A673 (cell line): Measurements from ENCODE around the gene LCP2. TPM values are rescaled to one million over a fixed set of nuclear protein-coding genes. Genes with fewer than 3 reads are reported as not detected.

Experiments
- BruUV-seq: library from RNA; stranded (reverse); fragments of 400-500 nt; replicated peaks from 2 replicates; lab custom pipeline; 2021; lab: Mats Ljungman, UMichigan
- CTCF ChIA-PET: fragments of 300-600 bp; sonication (Branson Sonifier 250); formaldehyde crosslinking; loops from one replicate; lab custom pipeline; 2022; ENCODE audit warnings: antibody characterized with exemption; lab: Charles Lee
- POLR2A ChIA-PET: fragments of 300-600 bp; sonication (Branson Sonifier 250); formaldehyde crosslinking; loops from one replicate; lab custom pipeline; 2022; ENCODE audit warnings: antibody characterized with exemption; ENCODE audit not compliant: low non-redundant PET; lab: Charles Lee
- DNase-seq: peaks from one replicate; pipeline ENCODE4 v3.0.0-alpha.2; 2015; ENCODE audit warnings: low spot score
- H3K27ac ChIP-seq: fragments of 200-600 bp; sonication (generic); 2 replicates; pipeline ENCODE4 v1.5.1; 2016; ENCODE audit warnings: mixed run types, low read depth, mild to moderate bottlenecking, mixed read lengths, antibody characterized with exemption, low read length; ENCODE audit not compliant: poor library complexity, severe bottlenecking
- H3K27me3 ChIP-seq: fragments of 200-600 bp; sonication (generic); replicated peaks from 2 replicates; pipeline ENCODE4 v1.6.1; 2017; ENCODE audit warnings: mixed run types, low read depth, mild to moderate bottlenecking, mixed read lengths, antibody characterized with exemption, low read length; ENCODE audit not compliant: insufficient read depth, poor library complexity
- H3K36me3 ChIP-seq: fragments of 200-600 bp; sonication (generic); 2 replicates; pipeline ENCODE4 v1.6.1; 2016; ENCODE audit warnings: mixed run types, mild to moderate bottlenecking, mixed read lengths, antibody characterized with exemption, low read length; ENCODE audit not compliant: insufficient read depth, poor library complexity, severe bottlenecking
- H3K4me1 ChIP-seq: fragments of 200-600 bp; sonication (generic); 2 replicates; pipeline ENCODE4 v1.6.1; 2017; ENCODE audit warnings: mixed run types, mild to moderate bottlenecking, mixed read lengths, antibody characterized with exemption, low read length; ENCODE audit not compliant: insufficient read depth, poor library complexity, severe bottlenecking
- H3K4me3 ChIP-seq: fragments of 200-600 bp; sonication (generic); 2 replicates; pipeline ENCODE4 v1.5.1; 2016; ENCODE audit warnings: low read depth, mixed run types, mild to moderate bottlenecking, mixed read lengths, low read length; ENCODE audit not compliant: poor library complexity, severe bottlenecking
- H3K9me3 ChIP-seq: fragments of 200-600 bp; sonication (generic); 2 replicates; pipeline ENCODE4 v1.6.1; 2016; ENCODE audit warnings: mixed run types, low read depth, mild to moderate bottlenecking, mixed read lengths, antibody characterized with exemption, low read length; ENCODE audit not compliant: poor library complexity, severe bottlenecking
- EZH2 ChIP-seq: fragments of 200-600 bp; sonication (generic); IDR thresholded peaks from 2 replicates; pipeline ENCODE4 v1.6.1; 2017; ENCODE audit warnings: borderline replicate concordance, low read depth, mild to moderate bottlenecking, mixed read lengths, antibody characterized with exemption, low read length; ENCODE audit not compliant: poor library complexity, severe bottlenecking
- intact Hi-C: fragments of 100-400 bp; cut with micrococcal nuclease; formaldehyde crosslinking; loops from one replicate; pipeline ENCODE4 v1.10.0; 2022; ENCODE audit not compliant: unreplicated experiment
- total RNA-seq: library from RNA; stranded (reverse); gene quantifications from 2 replicates; pipeline ENCODE4 v1.2.3, GENCODE V29; 2021
- TF ChIP-seq, protein P1 (sequence below): fragments of 300-800, 200-600 bp; sonication (generic); conservative IDR thresholded peaks from 2 replicates; pipeline ENCODE4 v1.5.1; 2017; ENCODE audit warnings: low read depth, mild to moderate bottlenecking, antibody characterized with exemption, low read length, moderate library complexity, mixed read lengths

Gene LCP2
- total RNA-seq, 1 experiment from 2014 or later, result not detected

DNA sequence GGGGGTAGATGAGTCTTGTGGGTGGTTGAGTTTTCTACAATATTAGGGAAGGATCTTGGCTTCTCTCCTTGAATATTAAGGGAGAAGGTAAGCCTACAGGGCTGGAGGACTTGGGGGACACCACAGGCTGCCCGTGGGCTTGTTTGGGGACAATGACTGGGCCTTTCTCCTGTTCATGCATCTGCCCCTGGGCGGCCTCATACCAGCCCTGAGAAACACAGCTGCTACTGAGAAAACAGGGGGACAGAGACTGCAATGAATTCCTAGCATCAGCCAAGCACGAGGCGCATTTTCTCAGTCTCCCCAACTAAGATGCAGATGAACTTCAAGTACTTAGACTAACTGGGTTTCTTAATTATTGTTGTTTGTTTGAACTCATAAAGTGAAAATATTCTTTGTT, 40.2 kb downstream of the LCP2 start:
- Histone ChIP-seq H3K4me3 (no peak overlapping the region), H3K27ac (no peak overlapping the region), H3K27me3 (no peaks in the 10 kb centered on the region), H3K9me3 (no peaks in the 10 kb centered on the region), H3K4me1 (peaks cover 3% of the 10 kb centered on the region), H3K36me3 (no peaks in the 10 kb centered on the region)
- ChIA-PET CTCF (no interaction called here), POLR2A (no interaction called here)
- no peak for DNase-seq
- intact Hi-C loops, result no loop called here
- no peak for TF ChIP-seq EZH2
- TF ChIP-seq, protein P1, sequence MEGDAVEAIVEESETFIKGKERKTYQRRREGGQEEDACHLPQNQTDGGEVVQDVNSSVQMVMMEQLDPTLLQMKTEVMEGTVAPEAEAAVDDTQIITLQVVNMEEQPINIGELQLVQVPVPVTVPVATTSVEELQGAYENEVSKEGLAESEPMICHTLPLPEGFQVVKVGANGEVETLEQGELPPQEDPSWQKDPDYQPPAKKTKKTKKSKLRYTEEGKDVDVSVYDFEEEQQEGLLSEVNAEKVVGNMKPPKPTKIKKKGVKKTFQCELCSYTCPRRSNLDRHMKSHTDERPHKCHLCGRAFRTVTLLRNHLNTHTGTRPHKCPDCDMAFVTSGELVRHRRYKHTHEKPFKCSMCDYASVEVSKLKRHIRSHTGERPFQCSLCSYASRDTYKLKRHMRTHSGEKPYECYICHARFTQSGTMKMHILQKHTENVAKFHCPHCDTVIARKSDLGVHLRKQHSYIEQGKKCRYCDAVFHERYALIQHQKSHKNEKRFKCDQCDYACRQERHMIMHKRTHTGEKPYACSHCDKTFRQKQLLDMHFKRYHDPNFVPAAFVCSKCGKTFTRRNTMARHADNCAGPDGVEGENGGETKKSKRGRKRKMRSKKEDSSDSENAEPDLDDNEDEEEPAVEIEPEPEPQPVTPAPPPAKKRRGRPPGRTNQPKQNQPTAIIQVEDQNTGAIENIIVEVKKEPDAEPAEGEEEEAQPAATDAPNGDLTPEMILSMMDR, result no peak
- no TSS peak for BruUV-seq

DNA sequence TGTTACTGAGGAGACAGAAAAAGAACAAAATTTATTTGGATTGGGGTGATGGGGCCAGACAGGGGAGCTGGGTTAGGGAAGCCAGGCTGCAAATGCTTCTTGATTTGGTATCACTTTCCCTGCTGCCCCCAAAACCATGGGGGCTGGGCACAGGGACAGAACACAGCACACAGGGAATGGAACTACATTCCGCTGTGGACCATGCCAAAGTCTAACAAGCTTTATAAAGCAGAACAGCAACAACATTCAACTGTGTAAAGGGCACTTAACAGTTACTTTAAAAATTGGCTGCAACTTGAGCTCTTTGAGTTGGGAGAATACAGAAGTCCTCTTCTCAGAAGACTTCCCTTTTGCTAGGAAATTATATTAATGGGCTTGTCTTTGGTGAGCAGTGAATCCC, 41.0 kb downstream of the LCP2 start:
- Histone ChIP-seq H3K9me3 (no peaks in the 10 kb centered on the region), H3K27me3 (no peaks in the 10 kb centered on the region), H3K36me3 (no peaks in the 10 kb centered on the region), H3K4me1 (peaks cover 4% of the 10 kb centered on the region), H3K4me3 (no peak overlapping the region), H3K27ac (no peak overlapping the region)
- BruUV-seq, result no TSS peak
- DNase-seq, result no peak
- ChIA-PET CTCF (no interaction called here), POLR2A (no interaction called here)
- TF ChIP-seq, protein P1, result no peak
- no peak for TF ChIP-seq EZH2
- intact Hi-C loops, result no loop called here

DNA sequence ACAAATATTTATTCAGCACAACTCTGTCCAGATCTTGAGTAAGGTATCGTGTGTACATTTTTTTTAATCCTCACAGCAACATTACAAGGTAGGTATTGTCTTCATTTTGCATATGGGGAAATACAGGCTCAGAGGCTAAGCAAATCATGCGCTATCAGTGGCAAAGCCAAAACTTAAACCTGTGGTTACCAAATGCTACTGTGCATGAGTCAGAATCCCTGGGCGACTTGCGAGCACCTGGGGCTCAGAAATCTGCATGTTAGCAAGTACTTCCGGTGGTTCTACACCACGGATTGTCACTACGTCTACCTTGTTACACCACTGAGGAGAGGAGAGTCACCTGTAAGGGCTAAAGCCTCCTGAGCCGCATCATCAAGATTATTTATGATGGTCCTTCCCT, 43.5 kb downstream of the LCP2 start:
- POLR2A ChIA-PET, result no interaction called here
- Histone ChIP-seq H3K36me3 (no peaks in the 10 kb centered on the region), H3K4me1 (peaks cover 10% of the 10 kb centered on the region), H3K9me3 (no peaks in the 10 kb centered on the region), H3K4me3 (no peak overlapping the region), H3K27me3 (no peaks in the 10 kb centered on the region), H3K27ac (no peak overlapping the region)
- CTCF ChIA-PET, result no interaction called here
- BruUV-seq, result no TSS peak
- TF ChIP-seq, protein P1, result no peak
- DNase-seq, result no peak
- intact Hi-C loops, result no loop called here
